ENCODE measurements around the gene AADACL4. TPM values are rescaled to one million over a fixed set of nuclear protein-coding genes. Genes with fewer than 3 reads are reported as not detected.

Gene AADACL4
- not detected for total RNA-seq
- total RNA-seq (2013) = not detected
- 0 reads per million in 29 experiments for total RNA-seq

DNA sequence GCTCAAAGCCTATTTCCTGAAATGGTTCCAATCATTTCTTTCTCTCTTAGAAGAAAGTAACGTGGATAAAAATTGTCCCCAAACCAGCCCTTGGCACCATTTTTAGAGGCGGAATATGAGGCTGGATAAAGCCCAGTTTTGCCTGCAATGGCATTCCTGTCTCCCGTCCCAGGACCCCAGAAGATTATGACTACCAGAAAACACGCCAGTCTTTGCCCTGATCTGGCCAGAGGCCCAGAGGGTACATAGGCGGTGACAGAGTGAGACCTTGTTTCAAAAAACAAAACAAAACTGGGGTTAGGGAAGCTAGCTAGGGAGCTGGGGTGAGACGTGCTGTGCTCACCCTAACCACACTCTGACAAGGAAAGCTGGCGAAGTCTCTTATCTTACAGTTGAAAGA lies at the start of gene AADACL4:
AADACL4 (plus strand) TSS at position 301 of the 400 bp plus-strand sequence. CDS start 462 bp downstream, outside the sequence.
- peaks cover under 1 to 7% of the 10 kb centered on the region in 2 donors for H3K27me3 Mint-ChIP-seq
- ChIA-PET POLR2A (no interaction called here), CTCF (no interaction called here)
- H3K36me3 Mint-ChIP-seq = peaks cover 4% of the 10 kb centered on the region
- ATAC-seq (replicated peaks in 1 of 4) = no peak
- no peaks in the 10 kb centered on the region for H3K4me1 Mint-ChIP-seq
- no peak within 1 kb of the TSS for H3K4me3 ChIP-seq (ENCODE audit: control insufficient read depth in 1 of 2, extremely low read depth in 1 of 2, low read length in 1 of 2)
- H3K36me3 ChIP-seq (ENCODE audit: control insufficient read depth in 2 of 2, extremely low read depth in 1 of 2, insufficient read depth in 1 of 2, low read length in 1 of 2) = no peaks in the 10 kb centered on the region
- no peaks in the 10 kb centered on the region for H3K4me1 ChIP-seq (ENCODE audit: control insufficient read depth in 1 of 2, extremely low read depth in 1 of 2, insufficient read depth in 2 of 2, low read length in 2 of 2)
- H3K27ac ChIP-seq (ENCODE audit: low read length) = no peak within 1 kb of the TSS
- no peak for DNase-seq
- 90% methylated on average over 3 of the region's 7 CpGs for WGBS (ENCODE audit: insufficient coverage)
- peaks cover 5% of the 10 kb centered on the region for H3K9me3 ChIP-seq
- peaks cover 3 to 27% (median 12%) of the 10 kb centered on the region in 3 donors for H3K9me3 Mint-ChIP-seq
- H3K27me3 ChIP-seq (replicated peaks in 1 of 2; ENCODE audit: control insufficient read depth in 2 of 2, extremely low read depth in 1 of 2, insufficient read depth in 2 of 2, low read length in 1 of 2) = peaks cover 0 to 23% of the 10 kb centered on the region in 2 experiments
- no peak within 1 kb of the TSS for H3K4me3 Mint-ChIP-seq
- no peak within 1 kb of the TSS for H3K27ac Mint-ChIP-seq

DNA sequence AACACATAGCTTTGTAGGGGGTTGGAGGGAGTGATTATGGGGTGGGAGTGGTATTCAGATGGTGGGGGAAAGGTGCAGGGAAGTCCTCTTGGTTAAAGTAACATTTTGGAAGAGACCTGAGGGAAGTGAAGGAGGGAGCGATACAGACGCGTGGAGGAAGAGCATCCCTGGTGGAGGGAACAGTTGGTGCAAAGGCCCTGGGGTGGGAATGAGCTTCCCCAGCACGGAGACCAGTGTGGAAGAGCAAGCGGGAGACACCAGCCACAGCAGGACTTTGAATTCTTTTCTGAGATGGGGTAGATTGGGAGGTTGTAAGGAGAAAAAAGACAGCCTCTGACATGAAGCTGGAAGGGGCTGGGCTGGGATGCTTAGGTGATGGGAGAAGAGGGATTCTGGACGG lies 49.4 kb upstream of the AADACL4 start:
- H3K36me3 ChIP-seq (ENCODE audit: control insufficient read depth in 2 of 2, extremely low read depth in 1 of 2, insufficient read depth in 1 of 2, low read length in 1 of 2) = peaks cover 8 to 11% of the 10 kb centered on the region in 2 donors
- CTCF ChIA-PET = no interaction called here
- H3K27me3 ChIP-seq (replicated peaks in 1 of 2; ENCODE audit: control insufficient read depth in 2 of 2, extremely low read depth in 1 of 2, insufficient read depth in 2 of 2, low read length in 1 of 2) = peaks cover 0 to 8% of the 10 kb centered on the region in 2 experiments
- no peaks in the 10 kb centered on the region for H3K9me3 Mint-ChIP-seq
- H3K27ac ChIP-seq (ENCODE audit: low read length) = no peak overlapping the region
- H3K4me1 ChIP-seq (ENCODE audit: control insufficient read depth in 1 of 2, extremely low read depth in 1 of 2, insufficient read depth in 2 of 2, low read length in 2 of 2) = peaks cover 15 to 44% of the 10 kb centered on the region in 2 experiments
- 93% methylated on average over 6 of the region's 6 CpGs for WGBS (ENCODE audit: insufficient coverage)
- H3K4me1 Mint-ChIP-seq = peaks cover 38 to 55% (median 54%) of the 10 kb centered on the region in 3 donors
- no peaks in the 10 kb centered on the region for H3K9me3 ChIP-seq
- peaks cover 0 to 2% of the 10 kb centered on the region in 2 donors for H3K27me3 Mint-ChIP-seq
- peak overlapping the region in 1 of 2 donors; percentile 58 for H3K4me3 ChIP-seq (ENCODE audit: control insufficient read depth in 1 of 2, extremely low read depth in 1 of 2, low read length in 1 of 2)
- ATAC-seq (replicated peaks in 1 of 4) (no peak), DNase-seq (no peak)
- peaks cover 9% of the 10 kb centered on the region for H3K36me3 Mint-ChIP-seq
- H3K27ac Mint-ChIP-seq = peak overlapping the region; percentile 55 to 87
- peak overlapping the region; percentile 69 to 85 (median 69) for H3K4me3 Mint-ChIP-seq
- POLR2A ChIA-PET = no interaction called here

DNA sequence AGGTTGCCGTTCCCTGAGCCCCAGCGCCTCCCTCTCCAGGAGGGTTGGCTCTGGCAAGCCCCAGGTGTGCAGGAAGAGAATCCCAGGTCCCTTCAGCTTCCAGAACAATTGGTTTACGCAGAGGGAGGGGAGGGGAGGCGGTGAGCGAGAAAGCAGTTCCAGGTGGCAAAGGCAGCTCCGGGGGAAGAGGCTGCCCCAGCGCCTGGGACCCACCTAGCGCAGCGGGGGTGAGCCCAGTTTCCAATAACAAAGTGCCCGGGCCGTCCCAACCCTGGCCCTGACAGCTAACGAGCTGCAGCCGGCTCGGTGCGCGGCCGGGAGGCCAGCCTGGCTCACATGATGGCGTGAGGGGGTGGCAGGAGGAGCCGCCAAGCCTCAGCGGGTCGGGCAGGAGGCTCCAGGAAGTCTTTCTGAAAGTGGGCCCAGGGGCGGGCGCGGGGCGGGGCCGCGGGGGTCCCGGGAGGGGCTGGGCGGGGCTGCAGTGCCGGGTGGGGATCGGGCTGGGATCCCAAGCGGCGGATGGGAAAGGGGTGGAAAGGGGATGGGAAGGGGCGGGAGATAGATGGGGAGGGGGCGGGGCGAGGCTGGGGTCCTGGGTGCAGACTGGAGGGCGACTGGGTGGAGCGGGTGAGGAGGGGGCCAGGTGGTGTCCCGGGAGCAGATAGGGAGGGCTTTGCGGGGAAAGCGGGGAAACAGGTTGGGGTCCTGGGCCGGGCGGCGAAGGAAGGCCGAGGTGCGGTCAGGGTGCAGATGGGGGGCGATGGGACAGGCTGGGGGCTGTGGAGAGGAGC lies 48.7 kb upstream of the AADACL4 start:
- Mint-ChIP-seq H3K36me3 (peaks cover 9% of the 10 kb centered on the region), H3K4me1 (peaks cover 42 to 62% (median 60%) of the 10 kb centered on the region in 3 donors), H3K27ac (peak overlapping the region; percentile 55 to 87), H3K9me3 (no peaks in the 10 kb centered on the region), H3K27me3 (peaks cover 0 to 2% of the 10 kb centered on the region in 2 donors), H3K4me3 (peak overlapping the region; percentile 69 to 85 (median 69))
- peak overlapping the region; percentile 46 to 58 for H3K4me3 ChIP-seq (ENCODE audit: control insufficient read depth in 1 of 2, extremely low read depth in 1 of 2, low read length in 1 of 2)
- H3K27me3 ChIP-seq (replicated peaks in 1 of 2; ENCODE audit: control insufficient read depth in 2 of 2, extremely low read depth in 1 of 2, insufficient read depth in 2 of 2, low read length in 1 of 2) = peaks cover 0 to 8% of the 10 kb centered on the region in 2 experiments
- ChIA-PET CTCF (no interaction called here), POLR2A (no interaction called here)
- H3K27ac ChIP-seq (ENCODE audit: low read length) = peak overlapping the region; percentile 19
- DNase-seq = peak in 16 of 35 experiments; percentile 14 to 51 (median 29)
- no peaks in the 10 kb centered on the region for H3K9me3 ChIP-seq
- WGBS (ENCODE audit: insufficient coverage) = 21% methylated on average over 33 of the region's 47 CpGs
- H3K36me3 ChIP-seq (ENCODE audit: control insufficient read depth in 2 of 2, extremely low read depth in 1 of 2, insufficient read depth in 1 of 2, low read length in 1 of 2) = peaks cover 6 to 12% of the 10 kb centered on the region in 2 donors
- peaks cover 15 to 45% of the 10 kb centered on the region in 2 experiments for H3K4me1 ChIP-seq (ENCODE audit: control insufficient read depth in 1 of 2, extremely low read depth in 1 of 2, insufficient read depth in 2 of 2, low read length in 2 of 2)
- peak; percentile 54 to 68 (median 61) for ATAC-seq (replicated peaks in 1 of 4)

DNA sequence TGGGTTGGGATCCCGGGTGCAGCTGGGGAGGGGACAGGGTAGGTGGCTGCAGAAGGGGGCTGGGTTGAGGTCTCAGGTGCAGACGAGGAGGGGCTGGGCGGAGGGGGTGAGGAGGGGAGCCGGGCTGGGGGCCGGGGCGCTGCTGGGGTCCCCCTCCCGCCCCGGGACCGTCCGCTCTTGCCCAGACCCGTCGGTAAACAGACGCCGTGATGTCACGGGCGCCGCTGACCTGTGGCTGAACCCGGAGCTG lies 48.2 kb upstream of the AADACL4 start:
- Mint-ChIP-seq H3K4me1 (peaks cover 47 to 67% (median 66%) of the 10 kb centered on the region in 3 donors), H3K36me3 (peaks cover 9% of the 10 kb centered on the region), H3K27ac (no peak overlapping the region), H3K4me3 (peak overlapping the region in 2 of 3 donors; percentile 13 to 85), H3K27me3 (peaks cover 0 to 2% of the 10 kb centered on the region in 2 donors), H3K9me3 (no peaks in the 10 kb centered on the region)
- Histone ChIP-seq H3K4me3 (ENCODE audit: control insufficient read depth in 1 of 2, extremely low read depth in 1 of 2, low read length in 1 of 2) (peak overlapping the region; percentile 23 to 44), H3K36me3 (ENCODE audit: control insufficient read depth in 2 of 2, extremely low read depth in 1 of 2, insufficient read depth in 1 of 2, low read length in 1 of 2) (peaks cover 6 to 12% of the 10 kb centered on the region in 2 donors), H3K4me1 (ENCODE audit: control insufficient read depth in 1 of 2, extremely low read depth in 1 of 2, insufficient read depth in 2 of 2, low read length in 2 of 2) (peaks cover 15 to 50% of the 10 kb centered on the region in 2 experiments), H3K27me3 (replicated peaks in 1 of 2; ENCODE audit: control insufficient read depth in 2 of 2, extremely low read depth in 1 of 2, insufficient read depth in 2 of 2, low read length in 1 of 2) (peaks cover 0 to 8% of the 10 kb centered on the region in 2 experiments), H3K27ac (ENCODE audit: low read length) (no peak overlapping the region), H3K9me3 (no peaks in the 10 kb centered on the region)
- POLR2A ChIA-PET = no interaction called here
- ATAC-seq (replicated peaks in 1 of 4) = peak in 3 of 4 experiments; percentile 15 to 25 (median 24)
- CTCF ChIA-PET = no interaction called here
- 20% methylated on average over 17 of the region's 18 CpGs for WGBS (ENCODE audit: insufficient coverage)
- DNase-seq = no peak

DNA sequence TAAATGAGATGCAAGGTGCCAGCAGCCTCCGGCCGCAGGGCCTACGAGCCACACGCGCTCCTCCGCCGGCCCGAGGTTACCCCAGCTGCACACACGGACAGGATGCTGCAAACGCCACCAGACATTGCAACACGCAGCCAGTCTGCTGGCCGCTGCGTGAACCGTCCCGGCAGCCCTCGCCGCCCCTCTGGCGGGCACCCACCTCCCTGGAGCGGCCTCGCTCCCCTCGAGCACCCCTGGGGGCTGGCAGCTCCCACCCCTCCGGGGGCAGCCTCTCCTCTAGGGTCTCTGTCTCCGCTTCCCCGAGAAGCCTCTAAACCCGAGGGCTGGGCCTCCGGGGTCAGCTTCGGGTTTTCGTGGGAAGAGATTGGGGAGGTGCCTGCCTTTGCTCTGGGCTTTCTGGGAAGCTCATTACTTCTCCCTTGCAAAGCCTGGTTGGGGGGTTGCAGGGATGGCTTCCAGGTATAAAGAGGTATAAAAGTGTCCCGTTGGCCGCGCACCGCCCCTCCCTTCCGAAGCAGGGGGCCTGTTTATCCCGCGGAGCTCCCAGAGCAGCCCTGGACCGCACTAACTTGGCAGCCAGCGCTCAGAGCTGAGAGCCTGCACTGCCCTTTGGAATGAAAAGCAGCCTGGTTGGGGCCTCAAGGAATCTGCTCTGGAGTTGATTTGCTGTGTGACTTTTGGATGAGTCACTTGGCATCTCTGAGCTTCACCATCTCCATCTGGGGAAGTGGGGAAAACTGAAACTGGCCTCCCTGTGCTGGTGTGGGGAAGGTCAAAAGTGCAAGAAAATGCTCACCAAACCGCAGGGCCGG lies 47.7 kb upstream of the AADACL4 start:
- Histone ChIP-seq H3K4me1 (ENCODE audit: control insufficient read depth in 1 of 2, extremely low read depth in 1 of 2, insufficient read depth in 2 of 2, low read length in 2 of 2) (peaks cover 15 to 55% of the 10 kb centered on the region in 2 experiments), H3K27me3 (replicated peaks in 1 of 2; ENCODE audit: control insufficient read depth in 2 of 2, extremely low read depth in 1 of 2, insufficient read depth in 2 of 2, low read length in 1 of 2) (peaks cover 0 to 8% of the 10 kb centered on the region in 2 experiments), H3K9me3 (no peaks in the 10 kb centered on the region), H3K4me3 (ENCODE audit: control insufficient read depth in 1 of 2, extremely low read depth in 1 of 2, low read length in 1 of 2) (peak overlapping the region in 1 of 2 donors; percentile 44), H3K36me3 (ENCODE audit: control insufficient read depth in 2 of 2, extremely low read depth in 1 of 2, insufficient read depth in 1 of 2, low read length in 1 of 2) (peaks cover 5 to 12% of the 10 kb centered on the region in 2 donors), H3K27ac (ENCODE audit: low read length) (no peak overlapping the region)
- WGBS (ENCODE audit: insufficient coverage) = 64% methylated on average over 24 of the region's 39 CpGs
- ATAC-seq (replicated peaks in 1 of 4) (peak in 3 of 4 experiments; percentile 21 to 37 (median 36)), DNase-seq (peak in 7 of 35 experiments; percentile 22 to 52 (median 30))
- H3K4me1 Mint-ChIP-seq = peaks cover 52 to 70% (median 70%) of the 10 kb centered on the region in 3 donors
- peak overlapping the region; percentile 13 to 85 (median 17) for H3K4me3 Mint-ChIP-seq
- no peaks in the 10 kb centered on the region for H3K9me3 Mint-ChIP-seq
- H3K36me3 Mint-ChIP-seq = peaks cover 7% of the 10 kb centered on the region
- POLR2A ChIA-PET = no interaction called here
- peaks cover 0 to 2% of the 10 kb centered on the region in 2 donors for H3K27me3 Mint-ChIP-seq
- CTCF ChIA-PET = no interaction called here
- peak overlapping the region in 1 of 2 donors; percentile 58 for H3K27ac Mint-ChIP-seq

DNA sequence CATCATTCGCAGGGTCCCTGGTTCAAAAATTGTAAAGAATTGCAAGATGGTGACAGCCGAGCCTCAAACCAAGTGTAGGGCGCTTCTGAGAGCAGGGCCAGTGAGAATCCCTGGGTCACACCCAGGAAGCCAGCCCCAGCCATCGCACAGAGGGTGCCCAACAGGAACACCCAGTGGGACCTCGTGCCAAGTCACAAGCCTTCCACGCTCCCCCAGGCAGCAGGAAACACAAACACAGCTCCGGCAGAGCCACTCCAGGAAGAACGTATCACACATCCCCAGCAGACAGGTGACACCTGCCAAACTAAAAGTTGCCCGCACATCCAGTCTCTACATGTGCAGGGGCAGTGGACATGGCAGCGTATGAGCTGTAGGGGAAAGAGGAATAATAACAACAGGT lies 46.1 kb upstream of the AADACL4 start:
- WGBS (ENCODE audit: insufficient coverage) = 81% methylated on average over 7 of the region's 10 CpGs
- DNase-seq = no peak
- Histone ChIP-seq H3K4me3 (ENCODE audit: control insufficient read depth in 1 of 2, extremely low read depth in 1 of 2, low read length in 1 of 2) (no peak overlapping the region), H3K27ac (ENCODE audit: low read length) (no peak overlapping the region), H3K27me3 (replicated peaks in 1 of 2; ENCODE audit: control insufficient read depth in 2 of 2, extremely low read depth in 1 of 2, insufficient read depth in 2 of 2, low read length in 1 of 2) (peaks cover 0 to 8% of the 10 kb centered on the region in 2 experiments), H3K36me3 (ENCODE audit: control insufficient read depth in 2 of 2, extremely low read depth in 1 of 2, insufficient read depth in 1 of 2, low read length in 1 of 2) (peaks cover 0 to 16% of the 10 kb centered on the region in 2 donors), H3K9me3 (no peaks in the 10 kb centered on the region), H3K4me1 (ENCODE audit: control insufficient read depth in 1 of 2, extremely low read depth in 1 of 2, insufficient read depth in 2 of 2, low read length in 2 of 2) (peaks cover 20 to 70% of the 10 kb centered on the region in 2 experiments)
- peak overlapping the region in 1 of 2 donors; percentile 59 for H3K27ac Mint-ChIP-seq
- H3K4me1 Mint-ChIP-seq = peaks cover 54 to 80% (median 78%) of the 10 kb centered on the region in 3 donors
- H3K9me3 Mint-ChIP-seq = no peaks in the 10 kb centered on the region
- ChIA-PET POLR2A (interaction anchor here in 1 of 2 donors (0.5 kb wide), 1 partner anchor 26 kb away, joined by 4 read pairs; no protein-coding TSS in a partner anchor), CTCF (interaction anchor here (1.1 to 1.4 kb wide), 2 partner anchors 21 to 26 kb away, joined by 3 to 4 read pairs; no protein-coding TSS in a partner anchor)
- H3K27me3 Mint-ChIP-seq = peaks cover 0 to 2% of the 10 kb centered on the region in 2 donors
- peaks cover 4% of the 10 kb centered on the region for H3K36me3 Mint-ChIP-seq
- H3K4me3 Mint-ChIP-seq = peak overlapping the region in 1 of 3 donors; percentile 85
- ATAC-seq (replicated peaks in 1 of 4) = no peak

Measured in T-cell (primary cell).